ENCODE measurements around the gene LOXHD1.

- TF ChIP-seq RBAK (tag by site-specific recombination; IDR thresholded peaks at IDR 0.05) (no peak), CTCF (tag by site-specific recombination; IDR thresholded peaks at IDR 0.05) (no peak), ZSCAN4 (tag by site-specific recombination; IDR thresholded peaks at IDR 0.05) (no peak), MEIS1 (CRISPR knock-in tag; IDR thresholded peaks at IDR 0.05; ENCODE audit: borderline replicate concordance) (no peak), ZSCAN23 (tag by site-specific recombination; IDR thresholded peaks at IDR 0.05) (no peak)
Measured at GRCh38 chr18:46609048-46609447, 48.0 kb downstream of the LOXHD1 start.

Measured in HEK293 (cell line).